Measurements from ENCODE around the gene STX5.

The STX5 gene

GRCh38 chr11:62810748-62811147 is 21.1 kb downstream of the STX5 start:
- no peak overlapping the region for H3K27ac ChIP-seq
- in situ Hi-C loops (cut with HindIII; ENCODE audit: low pct_ligation_motif_present, low sequenced_read_pairs), result no loop called here

DNA sequence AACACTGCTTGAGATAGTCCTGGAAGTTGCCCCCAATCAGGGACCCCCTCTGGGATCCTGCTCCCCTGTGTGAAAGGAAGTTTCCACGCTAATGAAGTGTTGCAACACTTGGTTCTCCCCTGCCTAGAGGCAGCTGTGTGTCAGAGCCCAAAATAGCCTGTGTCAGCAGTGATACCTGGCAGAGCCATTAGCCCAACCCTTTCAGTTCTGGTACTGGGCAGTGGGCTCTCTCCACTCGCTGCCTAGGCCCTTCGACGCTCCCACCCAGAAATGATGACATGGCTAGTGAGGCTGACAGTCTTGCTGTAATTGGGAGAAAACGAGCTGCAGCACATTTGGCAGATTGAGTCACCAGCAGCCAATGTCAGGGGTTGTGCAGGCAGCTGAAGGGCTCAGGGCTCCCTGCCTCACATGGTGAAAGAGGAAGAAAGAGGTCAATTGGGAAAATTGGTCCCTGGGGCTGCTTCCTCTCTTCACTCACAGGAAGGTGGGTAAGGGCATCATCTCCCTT is 25.2 kb downstream of the STX5 start:
- no peak overlapping the region for H3K4me3 ChIP-seq (ENCODE audit: low read depth, low read length)
- peak overlapping the region; percentile 18 for H3K27ac ChIP-seq
- no peaks in the 10 kb centered on the region for H3K27me3 ChIP-seq (replicated peaks)
- H3K36me3 ChIP-seq (replicated peaks), result peaks cover 16% of the 10 kb centered on the region
- TF ChIP-seq CTCF (IDR thresholded peaks at IDR 0.05; ENCODE audit: low read depth, low read length, missing control alignments), result no peak
- in situ Hi-C loops (cut with HindIII; ENCODE audit: low pct_ligation_motif_present, low sequenced_read_pairs), result no loop called here
- DNase-seq, result no peak

More at GRCh38 chr11:62810748-62811147, 21.1 kb downstream of the STX5 start:
- H3K4me3 ChIP-seq (ENCODE audit: low read depth, low read length), result no peak overlapping the region
- H3K36me3 ChIP-seq (replicated peaks), result peaks cover 12% of the 10 kb centered on the region
- no peak for DNase-seq
- no peaks in the 10 kb centered on the region for H3K27me3 ChIP-seq (replicated peaks)
- TF ChIP-seq CTCF (IDR thresholded peaks at IDR 0.05; ENCODE audit: low read depth, low read length, missing control alignments), result no peak

- Histone ChIP-seq H3K36me3 (replicated peaks) (peaks cover 23% of the 10 kb centered on the region), H3K27me3 (replicated peaks) (no peaks in the 10 kb centered on the region), H3K27ac (peak overlapping the region; percentile 18), H3K4me3 (ENCODE audit: low read depth, low read length) (peak overlapping the region; percentile 75)
- no peak for TF ChIP-seq CTCF (IDR thresholded peaks at IDR 0.05; ENCODE audit: low read depth, low read length, missing control alignments)
- DNase-seq, result no peak
- in situ Hi-C loops (cut with HindIII; ENCODE audit: low pct_ligation_motif_present, low sequenced_read_pairs), result no loop called here
Observed at GRCh38 chr11:62805961-62806441, 25.9 kb downstream of the STX5 start.

- in situ Hi-C loops (cut with HindIII; ENCODE audit: low pct_ligation_motif_present, low sequenced_read_pairs), result no loop called here
Observed at GRCh38 chr11:62805076-62805892, 26.6 kb downstream of the STX5 start, which contains the start of gene NXF1. TSS of gene NXF1 (minus strand) at chr11:62805440. CDS start at chr11:62805356, 84 bp downstream.

DNA sequence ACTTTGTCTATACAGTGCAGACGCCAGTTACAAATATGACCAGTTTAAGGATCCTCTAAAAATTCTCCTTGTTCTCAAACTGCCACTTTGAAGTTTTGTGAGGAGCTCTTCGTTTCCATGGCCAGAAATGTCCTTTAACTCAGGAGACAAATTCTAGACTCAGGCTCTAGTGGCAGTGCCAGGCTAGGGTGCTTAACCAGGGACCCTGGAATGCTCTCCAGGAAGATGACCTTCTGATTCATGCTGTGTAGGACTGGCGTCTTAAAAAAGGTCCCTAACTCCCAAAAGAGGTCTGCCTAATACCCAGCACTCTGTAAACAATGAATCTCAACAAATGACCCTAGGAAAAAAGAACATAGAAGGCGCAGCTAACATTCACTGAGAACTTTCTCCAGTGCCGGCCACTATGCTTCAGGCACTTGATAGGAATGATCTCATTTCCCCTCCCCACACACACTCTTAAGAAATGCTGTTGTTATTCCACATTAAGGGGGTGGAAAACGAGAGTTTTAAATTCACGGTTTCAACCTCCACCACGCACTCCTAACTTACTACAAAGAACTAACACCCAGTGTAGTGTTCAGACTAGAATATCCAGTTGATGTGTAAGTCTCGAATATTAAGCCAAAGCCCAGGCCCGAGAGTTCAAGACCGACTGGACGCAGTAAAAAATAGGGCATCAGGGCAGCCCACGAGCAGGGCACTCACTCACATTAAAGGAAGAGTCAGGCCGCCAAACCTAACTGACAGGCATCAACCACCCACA is 27.4 kb downstream of the STX5 start:
- peak overlapping the region; percentile 50 for H3K27ac ChIP-seq
- TF ChIP-seq CTCF (IDR thresholded peaks at IDR 0.05; ENCODE audit: low read depth, low read length, missing control alignments), result no peak
- H3K27me3 ChIP-seq (replicated peaks), result no peaks in the 10 kb centered on the region
- peaks cover 36% of the 10 kb centered on the region for H3K36me3 ChIP-seq (replicated peaks)
- DNase-seq, result peak; percentile 29
- peak overlapping the region; percentile 75 for H3K4me3 ChIP-seq (ENCODE audit: low read depth, low read length)
- in situ Hi-C loops (cut with HindIII; ENCODE audit: low pct_ligation_motif_present, low sequenced_read_pairs), result no loop called here

More at GRCh38 chr11:62805076-62805892, 26.6 kb downstream of the STX5 start, which contains the start of gene NXF1:
- peaks cover 28% of the 10 kb centered on the region for H3K36me3 ChIP-seq (replicated peaks)
- TF ChIP-seq CTCF (IDR thresholded peaks at IDR 0.05; ENCODE audit: low read depth, low read length, missing control alignments), result peak; percentile 39
- peak within 1 kb of the TSS; percentile 75 for H3K4me3 ChIP-seq (ENCODE audit: low read depth, low read length)
- H3K27ac ChIP-seq, result peak within 1 kb of the TSS; percentile 50
- H3K27me3 ChIP-seq (replicated peaks), result no peaks in the 10 kb centered on the region
- DNase-seq, result peak; percentile 85

Measured in brain microvascular endothelial cell (primary cell).